A673 (cell line): ENCODE data around the gene VDR.

Experiments
- EZH2 ChIP-seq: fragments of 200-600 bp; sonication (generic); IDR thresholded peaks from 2 replicates; pipeline ENCODE4 v1.6.1; 2017; ENCODE audit warnings: borderline replicate concordance, low read depth, mild to moderate bottlenecking, mixed read lengths, antibody characterized with exemption, low read length; ENCODE audit not compliant: poor library complexity, severe bottlenecking
- TF ChIP-seq, protein P1 (sequence below): fragments of 300-800, 200-600 bp; sonication (generic); conservative IDR thresholded peaks from 2 replicates; pipeline ENCODE4 v1.5.1; 2017; ENCODE audit warnings: low read depth, mild to moderate bottlenecking, antibody characterized with exemption, low read length, moderate library complexity, mixed read lengths

DNA sequence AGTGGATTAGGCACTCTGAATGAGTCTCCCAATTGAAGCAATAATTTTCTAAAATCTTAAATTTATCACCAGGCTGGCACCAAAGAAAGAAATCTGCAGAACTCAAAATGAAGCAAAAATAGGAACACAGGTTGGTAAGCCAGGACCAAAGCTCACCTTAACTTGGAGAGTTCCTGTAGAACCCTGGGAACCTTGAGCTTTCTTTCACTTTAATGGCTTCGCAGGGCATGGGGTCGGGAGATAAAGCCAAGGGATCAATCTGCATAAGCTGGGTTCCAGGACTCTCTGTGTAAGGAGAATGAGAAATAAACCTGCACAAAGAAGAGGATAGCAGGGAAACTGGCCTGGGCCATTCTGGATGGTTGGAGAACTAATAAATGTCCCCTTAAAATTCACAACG lies 8.3 kb upstream of the VDR start:
- TF ChIP-seq, protein P1, sequence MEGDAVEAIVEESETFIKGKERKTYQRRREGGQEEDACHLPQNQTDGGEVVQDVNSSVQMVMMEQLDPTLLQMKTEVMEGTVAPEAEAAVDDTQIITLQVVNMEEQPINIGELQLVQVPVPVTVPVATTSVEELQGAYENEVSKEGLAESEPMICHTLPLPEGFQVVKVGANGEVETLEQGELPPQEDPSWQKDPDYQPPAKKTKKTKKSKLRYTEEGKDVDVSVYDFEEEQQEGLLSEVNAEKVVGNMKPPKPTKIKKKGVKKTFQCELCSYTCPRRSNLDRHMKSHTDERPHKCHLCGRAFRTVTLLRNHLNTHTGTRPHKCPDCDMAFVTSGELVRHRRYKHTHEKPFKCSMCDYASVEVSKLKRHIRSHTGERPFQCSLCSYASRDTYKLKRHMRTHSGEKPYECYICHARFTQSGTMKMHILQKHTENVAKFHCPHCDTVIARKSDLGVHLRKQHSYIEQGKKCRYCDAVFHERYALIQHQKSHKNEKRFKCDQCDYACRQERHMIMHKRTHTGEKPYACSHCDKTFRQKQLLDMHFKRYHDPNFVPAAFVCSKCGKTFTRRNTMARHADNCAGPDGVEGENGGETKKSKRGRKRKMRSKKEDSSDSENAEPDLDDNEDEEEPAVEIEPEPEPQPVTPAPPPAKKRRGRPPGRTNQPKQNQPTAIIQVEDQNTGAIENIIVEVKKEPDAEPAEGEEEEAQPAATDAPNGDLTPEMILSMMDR, result no peak
- TF ChIP-seq EZH2, result no peak
